ENCODE measurements around the gene LSP1. TPM values are rescaled to one million over a fixed set of nuclear protein-coding genes. Genes with fewer than 3 reads are reported as not detected.
A peak's percentile ranks its signal among the peaks of the same experiment; 100 is the strongest.

Gene LSP1
- total RNA-seq, 1 experiment from 2014 or later, result not detected

DNA sequence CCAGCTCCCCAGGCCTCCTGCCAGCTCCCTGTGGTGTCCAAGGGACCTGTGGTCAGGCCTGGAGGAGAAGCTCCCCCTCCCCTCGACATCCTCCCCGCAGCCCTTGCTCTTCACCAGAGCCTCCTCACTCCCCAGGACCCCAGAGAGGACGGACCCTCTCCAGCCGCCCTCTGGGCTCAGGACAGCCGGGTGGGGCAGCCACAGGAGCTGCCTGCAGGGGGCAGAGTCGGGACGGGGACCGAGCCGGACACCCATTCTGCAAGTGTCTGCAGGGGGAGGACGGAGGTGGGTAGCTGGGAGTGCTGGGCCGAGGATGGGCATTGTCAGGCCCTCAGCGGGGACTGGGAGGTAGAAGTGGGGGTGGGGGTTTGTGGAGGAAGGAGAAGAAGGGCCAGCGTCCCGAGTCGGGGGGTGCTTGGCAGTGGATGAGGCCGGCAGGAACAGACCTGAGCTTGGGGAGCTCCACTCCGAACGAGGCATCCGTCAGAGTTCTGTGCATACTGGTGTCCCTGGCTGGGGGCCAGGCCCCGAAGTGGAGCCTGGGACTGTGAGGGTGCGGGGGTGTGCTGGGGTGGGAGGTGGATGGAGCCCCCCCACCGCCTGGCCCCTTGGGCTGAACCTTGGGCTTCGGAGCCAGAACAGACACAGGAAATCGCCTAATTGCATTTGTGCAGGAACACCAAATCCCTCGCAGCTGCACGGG, 23.6 kb downstream of the LSP1 start:
- ChIA-PET CTCF (interaction anchor here (0.9 to 1.0 kb wide), 2 partner anchors 274 to 275 kb away, joined by 4 to 5 read pairs; no protein-coding TSS in a partner anchor), POLR2A (ENCODE audit: low non-redundant PET) (no interaction called here)
- no TSS peak for BruUV-seq (replicated peaks)
- Histone ChIP-seq H3K9me3 (ENCODE audit: low read depth, low read length, poor library complexity, severe bottlenecking) (no peaks in the 10 kb centered on the region), H3K4me3 (ENCODE audit: low read depth, low read length, poor library complexity, severe bottlenecking) (no peak overlapping the region), H3K4me1 (ENCODE audit: insufficient read depth, low read length, poor library complexity, severe bottlenecking) (no peaks in the 10 kb centered on the region), H3K36me3 (ENCODE audit: insufficient read depth, low read length, poor library complexity, severe bottlenecking) (no peaks in the 10 kb centered on the region), H3K27me3 (replicated peaks; ENCODE audit: insufficient read depth, low read depth, low read length, poor library complexity) (peaks cover 32% of the 10 kb centered on the region), H3K27ac (ENCODE audit: low read depth, low read length, poor library complexity, severe bottlenecking) (no peak overlapping the region)
- TF ChIP-seq EZH2 (IDR thresholded peaks at IDR 0.05; ENCODE audit: borderline replicate concordance, low read depth, low read length, poor library complexity, severe bottlenecking), result no peak
- TF ChIP-seq, protein P1, sequence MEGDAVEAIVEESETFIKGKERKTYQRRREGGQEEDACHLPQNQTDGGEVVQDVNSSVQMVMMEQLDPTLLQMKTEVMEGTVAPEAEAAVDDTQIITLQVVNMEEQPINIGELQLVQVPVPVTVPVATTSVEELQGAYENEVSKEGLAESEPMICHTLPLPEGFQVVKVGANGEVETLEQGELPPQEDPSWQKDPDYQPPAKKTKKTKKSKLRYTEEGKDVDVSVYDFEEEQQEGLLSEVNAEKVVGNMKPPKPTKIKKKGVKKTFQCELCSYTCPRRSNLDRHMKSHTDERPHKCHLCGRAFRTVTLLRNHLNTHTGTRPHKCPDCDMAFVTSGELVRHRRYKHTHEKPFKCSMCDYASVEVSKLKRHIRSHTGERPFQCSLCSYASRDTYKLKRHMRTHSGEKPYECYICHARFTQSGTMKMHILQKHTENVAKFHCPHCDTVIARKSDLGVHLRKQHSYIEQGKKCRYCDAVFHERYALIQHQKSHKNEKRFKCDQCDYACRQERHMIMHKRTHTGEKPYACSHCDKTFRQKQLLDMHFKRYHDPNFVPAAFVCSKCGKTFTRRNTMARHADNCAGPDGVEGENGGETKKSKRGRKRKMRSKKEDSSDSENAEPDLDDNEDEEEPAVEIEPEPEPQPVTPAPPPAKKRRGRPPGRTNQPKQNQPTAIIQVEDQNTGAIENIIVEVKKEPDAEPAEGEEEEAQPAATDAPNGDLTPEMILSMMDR (conservative IDR thresholded peaks at IDR 0.05; ENCODE audit: low read depth, low read length), result peak; percentile 61
- peak; percentile 31 for DNase-seq (ENCODE audit: low spot score)
- intact Hi-C loops (cut with micrococcal nuclease; ENCODE audit: unreplicated experiment), result no loop called here

DNA sequence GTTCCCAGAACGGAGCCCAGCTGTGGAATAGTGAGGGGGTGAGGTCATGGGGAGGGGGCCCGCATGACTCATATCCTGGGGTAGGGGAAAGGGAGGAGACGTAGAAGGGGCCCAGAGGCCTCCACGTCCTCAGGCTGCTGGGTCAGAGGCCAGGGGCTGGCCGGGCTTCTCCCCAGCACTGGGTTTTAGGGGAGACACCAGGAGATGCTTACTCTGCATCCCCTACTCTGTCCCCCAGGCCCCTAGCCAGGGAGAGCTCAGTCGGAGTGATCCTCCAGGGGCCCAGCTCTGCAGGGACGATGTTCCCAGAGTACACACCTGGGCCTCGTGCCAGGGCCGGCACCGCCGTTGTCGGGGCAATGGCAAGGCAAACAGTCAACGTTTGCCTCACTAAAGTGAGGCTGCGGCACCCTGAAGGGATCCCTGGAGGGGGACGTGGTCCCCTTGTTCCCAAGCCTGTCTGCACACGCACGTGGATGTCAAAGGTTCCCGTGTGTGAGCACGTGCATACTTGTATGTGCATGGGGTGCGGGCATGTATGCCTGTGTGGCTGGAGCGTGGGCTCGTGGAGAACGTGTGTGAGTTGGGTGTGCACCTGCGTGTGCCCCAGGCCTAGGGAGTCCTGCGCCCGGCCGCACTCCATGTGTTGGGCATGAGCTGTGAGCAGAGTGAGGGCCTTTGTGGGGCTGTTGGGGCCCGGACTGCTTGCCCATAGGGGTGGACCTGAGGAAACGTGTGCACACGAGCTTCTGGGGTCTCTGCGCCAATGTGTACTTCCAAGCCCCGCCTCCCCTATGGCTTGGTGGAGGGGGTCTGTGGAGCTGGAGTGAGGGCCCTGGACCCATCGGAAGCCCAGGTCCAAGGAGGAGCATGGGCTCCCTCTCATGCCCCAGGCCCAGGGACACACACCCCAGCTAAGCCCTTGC, 24.6 kb downstream of the LSP1 start:
- H3K36me3 ChIP-seq (ENCODE audit: insufficient read depth, low read length, poor library complexity, severe bottlenecking), result no peaks in the 10 kb centered on the region
- H3K27ac ChIP-seq (ENCODE audit: low read depth, low read length, poor library complexity, severe bottlenecking), result no peak overlapping the region
- H3K4me1 ChIP-seq (ENCODE audit: insufficient read depth, low read length, poor library complexity, severe bottlenecking), result no peaks in the 10 kb centered on the region
- H3K27me3 ChIP-seq (replicated peaks; ENCODE audit: insufficient read depth, low read depth, low read length, poor library complexity), result peaks cover 25% of the 10 kb centered on the region
- no peak for DNase-seq (ENCODE audit: low spot score)
- H3K9me3 ChIP-seq (ENCODE audit: low read depth, low read length, poor library complexity, severe bottlenecking), result no peaks in the 10 kb centered on the region
- CTCF ChIA-PET, result interaction anchor here (1.0 kb wide), 1 partner anchor 274 kb away, joined by 5 read pairs; no protein-coding TSS in a partner anchor
- TF ChIP-seq EZH2 (IDR thresholded peaks at IDR 0.05; ENCODE audit: borderline replicate concordance, low read depth, low read length, poor library complexity, severe bottlenecking), result no peak
- TF ChIP-seq, protein P1 (conservative IDR thresholded peaks at IDR 0.05; ENCODE audit: low read depth, low read length), result no peak
- no TSS peak for BruUV-seq (replicated peaks)
- H3K4me3 ChIP-seq (ENCODE audit: low read depth, low read length, poor library complexity, severe bottlenecking), result no peak overlapping the region
- POLR2A ChIA-PET (ENCODE audit: low non-redundant PET), result no interaction called here
- intact Hi-C loops (cut with micrococcal nuclease; ENCODE audit: unreplicated experiment), result no loop called here

DNA sequence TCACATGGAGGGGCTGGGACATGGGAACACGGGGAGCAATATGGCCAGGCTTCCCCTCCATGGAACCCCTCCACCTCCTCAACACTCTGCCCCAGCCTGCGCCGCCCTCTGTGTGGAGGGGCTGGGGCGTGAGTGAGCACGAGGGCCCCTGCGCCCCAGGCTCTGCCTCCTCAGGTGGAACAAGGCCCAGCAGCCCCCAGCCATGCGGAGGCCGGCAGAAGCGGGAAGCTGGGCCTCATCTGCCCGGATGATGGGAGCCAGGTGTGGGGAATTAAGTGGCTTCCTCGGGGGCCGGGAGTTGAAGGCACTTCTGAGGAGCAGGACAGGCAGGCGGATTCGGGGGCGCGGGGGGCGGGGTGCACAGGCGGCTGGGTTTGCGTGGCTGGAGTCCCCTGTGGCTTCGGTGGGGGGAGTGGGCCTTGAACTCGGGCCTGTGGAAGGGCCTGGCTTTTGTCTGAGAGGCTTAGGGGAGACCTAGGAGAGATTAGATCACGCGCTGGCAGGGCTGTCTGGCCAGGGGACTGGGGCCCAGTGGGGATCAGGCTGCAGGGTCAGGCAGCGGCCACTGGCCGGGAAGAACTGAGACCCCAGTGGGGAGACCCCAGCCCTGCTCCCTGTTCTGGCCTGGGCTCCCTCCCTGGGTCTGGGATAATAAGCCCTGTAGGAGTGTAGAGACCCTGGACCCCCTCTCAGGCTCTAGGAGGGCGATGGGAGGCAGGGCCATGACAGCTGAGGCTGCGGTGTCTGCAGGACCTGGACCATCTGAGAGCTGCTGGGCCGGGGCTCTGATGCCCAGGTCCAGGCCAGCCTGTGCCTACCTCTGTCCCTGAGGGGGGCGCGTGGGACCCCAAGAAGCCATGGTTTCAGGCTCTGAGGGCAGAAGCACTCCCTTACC, 25.5 kb downstream of the LSP1 start:
- DNase-seq (ENCODE audit: low spot score), result no peak
- Histone ChIP-seq H3K36me3 (ENCODE audit: insufficient read depth, low read length, poor library complexity, severe bottlenecking) (no peaks in the 10 kb centered on the region), H3K9me3 (ENCODE audit: low read depth, low read length, poor library complexity, severe bottlenecking) (no peaks in the 10 kb centered on the region), H3K27me3 (replicated peaks; ENCODE audit: insufficient read depth, low read depth, low read length, poor library complexity) (peaks cover 16% of the 10 kb centered on the region), H3K4me3 (ENCODE audit: low read depth, low read length, poor library complexity, severe bottlenecking) (no peak overlapping the region), H3K4me1 (ENCODE audit: insufficient read depth, low read length, poor library complexity, severe bottlenecking) (no peaks in the 10 kb centered on the region), H3K27ac (ENCODE audit: low read depth, low read length, poor library complexity, severe bottlenecking) (no peak overlapping the region)
- ChIA-PET POLR2A (ENCODE audit: low non-redundant PET) (no interaction called here), CTCF (no interaction called here)
- intact Hi-C loops (cut with micrococcal nuclease; ENCODE audit: unreplicated experiment), result no loop called here
- no TSS peak for BruUV-seq (replicated peaks)
- TF ChIP-seq EZH2 (IDR thresholded peaks at IDR 0.05; ENCODE audit: borderline replicate concordance, low read depth, low read length, poor library complexity, severe bottlenecking), result no peak
- TF ChIP-seq, protein P1 (conservative IDR thresholded peaks at IDR 0.05; ENCODE audit: low read depth, low read length), result no peak

Data from A673 (cell line).